IPS-11a (cell line): ENCODE results near the gene GINS2.

ENCODE experiments used
- H3K4me3 ChIP-seq: one replicate; pipeline ENCODE4 v1.5.1; 2013; ENCODE audit warnings: low read depth, low read length, control low read depth

The GINS2 gene

DNA sequence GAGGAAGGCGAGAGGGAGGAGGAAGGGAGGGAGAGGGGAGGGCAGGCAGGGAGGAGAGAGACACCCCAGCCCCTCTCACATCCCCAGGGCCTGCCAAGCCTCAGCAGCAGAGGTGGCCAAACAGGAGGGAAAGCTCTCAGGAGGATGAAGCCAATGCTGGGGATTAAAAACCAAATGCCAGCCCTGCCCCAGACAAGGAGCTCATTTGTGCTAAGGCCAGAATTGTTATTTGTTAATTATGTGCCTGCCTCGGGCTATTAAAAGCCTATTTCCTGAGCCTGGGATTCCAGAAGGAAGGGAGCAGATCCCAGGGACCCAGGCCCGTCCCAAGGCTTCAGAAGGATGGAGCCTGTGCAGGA, 27.9 kb upstream of the GINS2 start:
- H3K4me3 ChIP-seq: no peak overlapping the region

DNA sequence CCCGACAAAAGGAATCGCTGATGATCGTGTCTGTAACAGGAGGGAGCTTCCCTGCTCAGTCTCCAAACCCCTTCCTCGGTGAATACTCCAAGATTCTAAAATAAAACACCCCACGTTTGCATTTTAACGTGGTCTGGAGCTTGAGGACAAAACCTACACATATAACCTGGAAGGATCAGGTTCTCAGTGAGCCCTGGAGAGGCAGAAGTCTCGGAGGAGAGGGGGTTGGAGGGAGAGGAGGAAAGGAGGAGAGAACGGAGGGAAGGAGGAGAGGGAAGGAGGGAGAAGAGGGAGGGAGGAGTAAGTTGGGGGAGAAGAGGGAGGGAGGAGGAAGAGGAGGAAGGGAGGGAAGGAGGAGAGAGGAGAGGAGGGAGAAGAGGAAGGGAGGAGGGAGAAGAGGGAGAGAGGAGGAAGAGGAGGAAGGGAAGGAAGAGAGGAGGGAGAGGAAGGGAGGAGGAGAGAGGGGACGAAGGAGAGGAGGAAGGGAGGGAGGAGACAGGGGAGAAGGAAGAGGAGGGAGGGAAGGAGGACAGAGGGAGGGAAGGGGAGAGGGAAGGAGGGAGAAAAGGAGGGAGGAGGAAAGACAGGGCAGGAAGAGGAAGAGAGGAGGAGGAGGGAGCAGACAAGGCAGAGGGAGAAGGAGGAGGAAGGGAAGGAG, 27.4 kb upstream of the GINS2 start:
- no peak overlapping the region for H3K4me3 ChIP-seq

DNA sequence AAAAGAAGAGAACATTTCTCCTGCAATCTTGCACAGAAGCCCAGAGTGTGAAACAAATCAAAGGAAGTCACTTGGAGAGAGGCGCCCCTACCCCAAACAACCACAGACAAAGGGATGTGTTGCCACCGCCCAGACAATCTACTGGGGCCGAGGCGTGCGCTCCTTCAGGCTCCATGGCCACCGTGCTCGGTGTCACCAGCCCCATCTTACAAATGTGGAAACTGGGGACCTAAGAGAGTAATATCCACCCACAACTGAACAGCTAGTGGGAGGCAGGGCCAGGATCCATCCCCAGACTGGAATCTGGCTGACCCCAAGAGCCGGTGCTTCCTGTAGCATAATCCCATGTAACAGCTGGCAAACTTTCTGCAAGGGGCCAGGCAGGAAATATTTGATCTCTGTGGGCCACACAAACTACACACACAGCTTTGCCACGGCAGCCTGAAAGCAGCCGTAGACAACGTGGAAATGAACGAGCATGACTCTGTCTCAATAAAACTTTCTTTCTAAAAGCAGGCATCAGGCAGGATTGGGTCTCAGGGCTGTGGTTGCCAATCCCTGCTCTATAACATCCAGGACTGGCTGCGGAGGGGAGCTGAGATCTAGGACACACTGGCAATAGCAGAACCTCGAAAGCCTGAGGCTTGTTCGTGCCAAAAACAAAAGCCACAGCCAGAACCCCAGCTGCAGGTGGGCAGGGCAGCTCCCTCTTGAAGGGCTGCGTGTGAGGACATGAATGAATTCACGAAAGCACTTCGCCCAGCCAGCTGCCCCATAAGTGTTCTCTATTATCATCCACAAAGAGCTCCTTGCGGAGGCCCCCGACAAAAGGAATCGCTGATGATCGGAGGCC, 26.6 kb upstream of the GINS2 start:
- H3K4me3 ChIP-seq: no peak overlapping the region

DNA sequence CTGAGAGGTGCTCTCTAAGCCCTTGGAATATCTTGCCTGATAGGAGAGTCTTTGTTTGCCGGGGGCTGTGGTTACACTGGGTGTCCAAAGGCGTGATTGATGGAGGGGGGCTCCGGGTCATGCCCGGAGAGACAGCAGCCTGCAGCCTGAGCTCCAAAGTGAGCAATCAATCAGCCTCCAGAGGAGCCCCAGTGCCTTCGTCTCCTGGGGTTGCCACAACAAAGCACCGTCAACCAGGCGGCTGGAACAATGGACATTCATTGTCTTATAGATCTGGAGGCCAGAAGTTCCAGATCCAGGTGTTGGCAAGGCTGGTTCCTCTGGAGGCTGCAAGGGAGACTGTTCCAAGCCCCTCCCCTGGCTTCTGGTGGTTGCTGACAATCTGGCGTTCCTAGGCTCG, 24.0 kb upstream of the GINS2 start:
- no peak overlapping the region for H3K4me3 ChIP-seq

DNA sequence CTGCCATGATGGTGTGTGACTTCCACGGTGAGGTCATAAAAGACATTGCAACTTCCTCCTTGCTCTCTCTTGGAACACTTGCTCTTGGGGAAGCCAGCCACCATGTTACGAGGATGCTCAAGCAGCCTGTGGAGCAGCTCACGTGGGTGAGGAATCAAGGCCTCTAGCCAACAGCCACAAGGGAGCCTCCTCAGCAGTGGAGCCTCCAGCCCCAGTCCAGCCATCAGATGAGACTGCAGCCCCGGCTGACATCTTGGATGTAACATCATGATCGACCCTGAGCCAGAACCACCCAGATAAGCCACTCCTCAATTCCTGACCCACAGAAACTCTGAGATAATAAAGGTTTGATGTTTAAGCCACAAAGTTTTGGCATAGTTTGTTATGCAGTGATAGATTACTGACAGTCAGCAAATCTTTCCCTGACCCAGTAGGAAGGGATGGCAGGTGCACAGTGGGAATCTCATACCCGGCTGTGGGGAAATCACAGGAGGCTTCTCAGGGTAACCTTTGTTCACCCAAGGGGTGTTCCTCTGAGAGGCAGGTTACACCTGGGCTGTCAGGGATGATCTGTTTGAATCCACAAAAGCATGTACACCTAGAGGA, 23.3 kb upstream of the GINS2 start:
- no peak overlapping the region for H3K4me3 ChIP-seq

DNA sequence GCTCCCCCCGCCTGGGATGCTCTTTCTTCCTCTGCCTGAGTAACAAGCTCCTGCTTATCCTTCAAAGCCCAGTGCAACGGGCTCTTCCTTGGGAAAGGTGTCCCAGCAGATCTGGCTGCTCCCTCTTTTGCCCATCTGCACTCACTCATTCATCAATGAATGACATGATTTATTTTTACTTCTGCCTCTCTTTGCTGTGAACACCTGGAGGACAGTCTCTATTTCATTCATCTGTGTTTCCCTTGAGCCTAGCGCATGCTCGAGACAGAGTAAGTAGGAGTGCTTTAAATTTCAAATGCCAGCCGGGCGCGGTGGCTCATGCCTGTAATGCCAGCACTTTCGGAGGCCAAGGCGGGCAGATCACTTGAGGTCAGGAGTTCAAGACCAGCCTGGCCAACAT, 22.0 kb upstream of the GINS2 start:
- H3K4me3 ChIP-seq: no peak overlapping the region

DNA sequence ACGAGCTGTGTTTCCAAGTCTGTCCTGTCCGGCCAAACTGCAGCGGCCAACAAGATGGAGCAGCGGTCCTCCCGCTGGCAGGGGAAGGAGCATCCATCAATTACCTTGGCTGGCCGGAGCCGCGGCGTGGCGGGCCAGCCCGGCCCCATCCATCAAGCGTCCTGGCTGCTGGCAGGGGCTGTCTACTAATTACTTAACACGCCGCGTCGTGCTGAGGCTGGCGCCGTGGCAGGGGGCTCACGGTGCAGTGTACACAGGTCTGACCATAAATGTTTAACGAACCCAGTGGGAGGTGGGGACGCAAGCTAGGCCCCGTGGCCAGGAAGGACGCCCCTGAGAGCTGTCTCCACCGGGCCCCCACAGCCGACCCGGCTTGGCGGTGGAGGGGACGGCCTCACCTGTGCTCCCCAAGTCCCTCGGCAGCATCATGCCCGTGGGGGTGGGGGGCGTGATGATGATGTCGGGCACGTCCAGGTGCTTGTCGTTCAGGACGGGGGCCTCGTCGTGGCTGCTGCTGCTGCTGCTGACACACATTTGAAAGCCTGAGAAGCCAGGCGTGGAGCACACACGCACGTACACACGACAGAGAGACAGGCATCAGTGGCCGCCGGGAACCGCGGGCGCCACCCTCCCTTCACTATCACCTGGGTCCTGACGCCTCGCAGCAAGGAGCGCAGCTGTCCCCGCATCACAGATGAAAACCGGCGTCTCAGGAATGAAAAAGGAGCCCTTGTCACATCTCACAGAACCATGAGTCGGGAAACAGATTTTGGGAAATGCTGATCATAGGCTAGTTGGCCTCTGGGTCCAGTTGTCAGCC, 21.2 kb upstream of the GINS2 start:
- H3K4me3 ChIP-seq: no peak overlapping the region

DNA sequence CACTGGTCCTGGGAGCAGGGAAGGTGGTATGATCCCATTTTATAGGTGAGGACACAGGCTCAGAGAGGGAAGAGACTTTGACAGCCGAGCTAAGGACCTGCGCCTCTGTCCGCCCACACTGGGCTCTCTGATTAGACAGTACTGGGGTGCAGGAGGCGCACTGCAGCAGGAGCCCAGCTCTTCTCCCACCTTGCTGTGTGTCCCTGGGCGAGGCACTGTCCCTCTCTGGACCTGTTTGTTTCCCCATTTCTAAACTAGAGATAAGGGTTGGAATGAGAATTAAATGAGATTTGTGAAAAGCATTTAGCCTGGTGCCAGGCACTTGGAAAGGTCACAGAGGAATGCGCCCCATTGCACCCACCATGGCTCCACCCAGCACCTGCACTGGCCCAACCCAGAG, 19.6 kb upstream of the GINS2 start:
- H3K4me3 ChIP-seq: no peak overlapping the region

DNA sequence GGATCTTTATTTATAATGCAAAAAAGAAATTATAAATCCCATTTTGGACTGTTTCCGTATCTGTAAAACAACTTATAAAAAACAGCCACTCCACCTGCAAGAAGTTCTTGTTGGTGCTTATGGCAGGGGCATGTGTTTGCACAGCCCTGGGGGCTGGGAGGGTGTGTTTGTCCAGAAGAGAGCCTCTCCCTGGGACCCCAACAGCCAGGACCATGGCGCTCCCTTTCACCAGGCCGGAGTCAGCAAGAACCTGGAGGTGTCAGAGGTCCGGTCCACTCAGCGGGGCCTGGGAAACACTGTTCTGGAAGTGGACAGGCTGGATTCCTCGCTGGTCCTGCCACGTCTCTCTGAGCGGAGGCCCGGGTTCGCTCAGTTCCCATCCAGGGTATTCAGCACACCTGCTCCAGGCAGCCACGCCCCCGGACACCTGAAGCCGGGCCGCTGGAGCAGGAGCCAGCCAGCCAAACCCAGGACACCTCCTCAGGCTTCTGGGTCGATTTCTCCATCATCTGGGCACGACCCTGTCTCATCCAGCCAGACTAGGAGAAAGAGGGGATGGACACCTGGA, 18.9 kb upstream of the GINS2 start:
- no peak overlapping the region for H3K4me3 ChIP-seq

DNA sequence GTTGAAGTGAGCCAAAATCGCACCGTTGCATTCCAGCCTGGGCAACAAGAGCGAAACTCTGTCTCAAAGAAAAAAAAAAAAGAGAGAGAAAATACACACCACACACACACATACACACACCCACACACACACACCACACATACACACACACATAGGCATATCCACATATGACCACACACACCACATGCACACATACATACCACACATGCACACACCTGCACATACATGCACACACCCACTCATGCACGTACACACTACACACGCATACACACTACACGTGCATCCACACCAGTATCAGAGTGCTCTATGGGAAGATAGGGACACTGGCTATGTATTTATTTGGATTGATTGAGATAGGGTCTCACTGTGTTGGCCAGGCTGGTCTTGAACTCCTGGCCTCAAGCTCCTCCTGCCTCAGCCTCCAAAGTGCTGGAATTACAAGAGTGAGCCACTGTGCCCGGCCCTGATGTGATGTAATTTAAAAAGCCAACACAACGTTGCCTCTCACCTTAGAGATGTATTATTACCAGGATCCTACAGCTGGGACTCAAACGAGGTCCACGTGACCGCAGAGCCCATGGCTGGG, 17.8 kb upstream of the GINS2 start:
- H3K4me3 ChIP-seq: no peak overlapping the region

DNA sequence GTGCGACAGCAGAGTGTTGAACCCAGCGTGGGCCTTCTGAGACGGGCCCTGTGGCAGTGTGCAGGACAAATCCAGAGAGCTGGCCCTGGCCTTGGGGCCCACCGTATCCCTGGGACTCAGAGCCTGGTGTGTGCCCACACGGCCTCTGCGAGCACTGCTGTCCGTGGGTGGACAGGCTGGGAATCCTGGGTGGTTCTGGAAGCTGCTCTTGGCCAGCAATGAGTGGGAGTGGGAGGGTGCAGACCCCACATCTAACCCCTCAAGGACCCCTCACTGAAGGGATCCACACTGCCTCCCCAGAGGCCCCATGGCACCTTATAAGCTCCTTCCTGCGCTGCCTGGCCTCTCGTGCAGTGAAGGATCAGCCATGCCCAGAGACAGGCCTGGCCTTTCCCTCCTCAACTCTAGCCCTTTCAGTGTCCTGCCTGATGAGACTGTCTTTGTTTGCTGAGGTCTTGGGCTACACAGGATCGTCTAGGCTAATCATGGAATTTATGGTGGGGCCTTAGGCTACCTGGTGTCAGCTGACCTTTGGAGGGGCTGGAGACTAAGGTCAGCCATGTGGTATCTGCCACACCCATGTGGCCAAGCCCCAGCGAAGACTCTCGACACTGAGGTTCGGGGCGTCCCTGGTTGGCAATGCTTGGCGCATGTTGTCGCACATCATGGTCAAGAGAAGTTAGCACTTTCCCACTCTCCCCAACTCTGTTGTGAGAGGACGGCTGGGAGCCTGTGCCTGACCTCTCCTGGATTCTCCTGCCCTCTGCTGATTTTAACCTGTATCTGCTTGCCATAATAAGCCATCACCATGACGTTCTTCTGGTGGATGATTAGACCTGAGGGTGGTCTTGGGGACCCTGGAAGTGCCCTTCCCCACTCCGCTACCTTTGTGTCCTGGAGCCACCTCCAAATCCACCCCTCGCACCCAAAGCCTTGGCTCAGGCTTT, 16.4 kb upstream of the GINS2 start:
- no peak overlapping the region for H3K4me3 ChIP-seq

DNA sequence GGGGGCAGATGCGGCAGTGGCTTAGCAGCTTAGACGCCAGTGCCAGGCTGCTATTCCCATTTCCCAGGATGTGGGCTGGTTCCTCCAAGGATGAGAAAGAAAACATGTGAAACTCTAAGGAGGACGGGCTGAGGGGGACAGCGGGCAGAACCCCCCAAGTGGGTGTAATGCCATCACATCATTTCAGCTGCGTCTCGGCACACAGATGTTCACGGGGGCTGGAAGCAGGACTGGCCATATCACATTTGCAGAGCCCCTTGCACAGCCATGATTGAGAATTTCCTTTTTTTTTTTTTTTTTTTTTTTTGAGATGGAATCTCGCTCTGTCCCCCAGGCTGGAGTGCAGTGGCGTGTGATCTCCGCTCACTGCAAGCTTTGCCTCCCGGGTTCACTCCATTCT, 15.3 kb upstream of the GINS2 start:
- no peak overlapping the region for H3K4me3 ChIP-seq

DNA sequence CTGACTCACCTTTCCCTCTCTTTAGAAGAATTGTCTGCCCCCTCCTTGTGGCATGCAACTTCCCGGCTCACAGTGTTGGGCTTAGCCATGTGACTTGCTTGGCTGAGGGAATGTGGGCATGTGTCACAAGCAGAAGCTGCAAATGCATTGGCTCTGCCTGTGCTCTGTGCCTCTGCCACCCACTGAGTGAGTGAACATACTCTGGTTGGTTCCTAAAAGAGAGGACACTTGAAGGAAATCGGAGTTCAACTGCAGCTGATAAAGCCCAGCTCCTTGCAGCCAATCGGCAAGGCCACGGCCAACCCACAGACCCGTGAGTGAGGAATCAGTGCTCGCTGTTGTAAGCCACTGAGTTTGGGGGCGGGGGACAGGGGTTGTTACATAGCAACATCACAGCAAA, 10.9 kb upstream of the GINS2 start:
- H3K4me3 ChIP-seq: no peak overlapping the region

DNA sequence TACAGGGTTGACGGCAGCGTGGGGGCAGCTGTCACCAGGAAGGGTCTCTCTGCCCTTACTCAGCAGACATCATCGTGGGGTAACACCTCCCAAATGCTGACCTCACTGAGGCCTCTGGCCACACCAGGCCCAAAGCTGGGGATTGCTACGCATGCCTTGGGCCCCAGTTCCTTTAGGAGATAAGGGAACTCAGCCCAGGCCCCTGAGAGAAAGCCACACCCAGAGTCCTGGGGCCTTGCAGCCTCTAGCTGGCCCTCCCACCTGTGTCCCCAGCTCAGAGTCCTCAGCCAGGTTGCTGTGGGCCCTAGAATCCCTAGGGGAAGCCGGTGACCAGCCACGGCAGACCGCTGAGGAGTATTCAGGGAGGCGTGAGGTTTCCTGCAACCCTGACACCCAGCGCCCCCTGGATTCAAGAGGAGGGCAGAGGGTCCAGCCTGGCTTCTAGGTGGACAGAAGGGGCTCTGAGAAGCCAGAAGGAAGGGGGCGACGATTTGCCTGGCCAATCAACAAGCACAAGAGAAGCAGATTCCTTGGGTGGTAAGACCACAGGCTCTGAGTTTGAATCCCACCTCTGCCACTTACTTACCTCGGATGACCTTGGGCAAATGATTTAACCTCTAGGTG, 10.3 kb upstream of the GINS2 start:
- no peak overlapping the region for H3K4me3 ChIP-seq

DNA sequence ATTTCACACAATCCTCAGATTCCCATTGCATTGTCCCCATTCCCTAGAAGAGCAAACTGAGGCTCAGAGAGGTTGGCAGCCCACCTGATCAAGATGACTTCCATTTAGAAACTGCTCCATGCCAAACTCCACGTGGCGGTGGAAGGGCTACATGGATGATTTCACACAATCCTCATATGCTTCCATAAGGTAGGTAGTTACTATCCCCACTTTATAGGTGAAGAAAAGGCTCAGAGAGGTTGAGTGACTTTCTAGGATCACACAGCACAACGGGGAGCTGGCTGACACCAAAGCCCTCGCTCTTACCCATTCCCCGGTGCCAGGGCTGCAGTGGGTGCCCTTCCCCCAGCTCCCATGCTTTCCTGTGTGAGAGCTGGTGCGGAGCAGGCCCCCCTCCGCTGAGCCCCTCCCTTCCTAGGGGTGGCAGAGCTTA, 9.7 kb upstream of the GINS2 start:
- H3K4me3 ChIP-seq: no peak overlapping the region

DNA sequence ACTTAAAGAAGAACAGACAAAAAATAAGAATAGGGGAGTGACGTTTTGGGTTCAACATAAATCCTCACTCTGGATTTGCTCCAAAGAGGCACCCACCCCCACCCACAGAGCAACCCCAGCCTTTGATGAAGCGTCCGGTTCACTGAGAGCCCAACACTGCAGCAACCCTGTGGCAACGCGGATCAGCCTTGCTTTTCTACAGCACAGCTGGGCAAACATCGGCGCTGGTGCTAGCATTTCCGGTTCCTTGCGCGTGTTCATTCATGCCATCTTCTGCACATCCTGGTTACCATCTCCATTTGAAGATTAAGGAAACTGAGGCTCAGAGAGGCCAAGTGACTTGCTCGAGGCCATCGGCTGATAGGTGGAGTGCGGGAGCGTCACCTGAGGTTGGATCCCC, 8.7 kb upstream of the GINS2 start:
- H3K4me3 ChIP-seq: no peak overlapping the region

DNA sequence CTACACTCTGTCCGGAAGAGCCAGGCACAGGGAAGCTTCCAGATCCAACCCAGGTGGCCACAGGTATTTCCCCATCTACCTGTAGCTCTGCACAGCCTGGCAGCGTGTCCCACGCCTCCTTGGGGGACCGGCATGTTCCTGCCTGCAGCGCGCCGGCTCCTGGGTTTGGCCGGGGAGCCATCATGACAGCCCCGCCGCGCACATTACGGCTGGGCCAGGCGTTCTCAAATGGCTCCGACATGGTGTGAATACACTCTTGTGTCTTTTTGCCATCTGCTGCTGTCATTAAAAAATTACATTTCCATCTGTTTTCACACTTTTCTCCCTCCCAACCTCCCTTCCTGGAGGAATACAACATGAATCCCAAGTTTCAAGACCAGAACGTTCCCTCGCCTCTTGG, 8.0 kb upstream of the GINS2 start:
- H3K4me3 ChIP-seq: no peak overlapping the region

DNA sequence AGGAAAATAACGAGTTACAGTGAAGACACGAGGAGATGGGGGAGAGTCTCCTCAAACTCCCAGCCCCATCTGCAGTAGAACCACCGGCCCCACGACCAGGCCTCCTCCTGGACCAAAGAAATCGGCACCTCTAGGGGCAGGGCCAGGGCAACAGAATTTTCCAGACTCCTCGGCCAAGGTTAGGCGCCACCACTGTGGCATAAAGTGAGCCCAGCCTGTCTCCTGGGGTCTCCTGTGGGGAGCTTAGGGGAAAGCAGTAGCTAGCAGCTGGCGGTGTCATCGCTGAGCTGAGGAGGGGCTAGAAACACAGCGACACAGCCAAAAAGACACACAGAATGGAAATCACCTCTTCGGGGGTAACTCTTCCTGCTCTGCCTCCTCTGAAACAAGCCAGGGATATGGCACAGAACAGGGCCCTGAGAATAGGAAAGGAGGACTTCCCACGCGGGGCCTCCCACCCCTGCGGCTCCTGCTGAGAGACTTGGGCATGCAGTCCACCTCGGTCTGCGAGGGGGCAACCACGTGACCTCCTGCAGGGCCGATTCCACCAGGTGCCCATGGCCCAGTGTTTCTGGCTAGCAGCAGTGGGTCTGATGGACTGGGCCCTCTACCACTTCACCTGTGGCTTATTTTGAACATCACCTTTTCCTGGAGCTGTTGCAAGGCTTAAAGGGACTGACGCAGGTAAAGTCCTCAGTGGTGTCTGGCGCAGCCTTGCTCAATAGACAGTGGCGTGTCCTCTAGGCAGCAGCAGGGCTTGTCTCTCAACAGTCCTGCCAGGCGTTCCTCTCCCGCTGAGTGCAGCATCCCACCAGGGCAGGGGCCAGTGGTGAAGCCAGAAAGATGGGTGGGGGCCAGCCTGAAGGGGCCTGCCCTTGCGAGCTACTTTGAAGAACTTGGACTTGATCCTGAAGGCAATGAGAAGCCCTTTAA, 6.7 kb upstream of the GINS2 start:
- no peak overlapping the region for H3K4me3 ChIP-seq
